OCI-LY1 (cell line): ENCODE measurements around the gene OCRL.

Source experiments
- EZH2 ChIP-seq: fragments of 200-600 bp; sonication (generic), shearing (Covaris generic); IDR thresholded peaks from 2 replicates; pipeline ENCODE4 v1.8.0; 2017; ENCODE audit warnings: borderline replicate concordance, mixed run types, mild to moderate bottlenecking, antibody characterized with exemption, low read length, moderate library complexity, mixed read lengths
- TF ChIP-seq, protein P1 (sequence below): fragments of 200-600 bp; sonication (generic), shearing (Covaris generic); IDR thresholded peaks from 2 replicates; pipeline ENCODE4 v1.5.1; 2017; ENCODE audit warnings: mild to moderate bottlenecking, antibody characterized with exemption, low read length, moderate library complexity, mixed read lengths

GRCh38 chrX:129597905-129598304 lies 57.8 kb downstream of the OCRL start:
- TF ChIP-seq, protein P1, sequence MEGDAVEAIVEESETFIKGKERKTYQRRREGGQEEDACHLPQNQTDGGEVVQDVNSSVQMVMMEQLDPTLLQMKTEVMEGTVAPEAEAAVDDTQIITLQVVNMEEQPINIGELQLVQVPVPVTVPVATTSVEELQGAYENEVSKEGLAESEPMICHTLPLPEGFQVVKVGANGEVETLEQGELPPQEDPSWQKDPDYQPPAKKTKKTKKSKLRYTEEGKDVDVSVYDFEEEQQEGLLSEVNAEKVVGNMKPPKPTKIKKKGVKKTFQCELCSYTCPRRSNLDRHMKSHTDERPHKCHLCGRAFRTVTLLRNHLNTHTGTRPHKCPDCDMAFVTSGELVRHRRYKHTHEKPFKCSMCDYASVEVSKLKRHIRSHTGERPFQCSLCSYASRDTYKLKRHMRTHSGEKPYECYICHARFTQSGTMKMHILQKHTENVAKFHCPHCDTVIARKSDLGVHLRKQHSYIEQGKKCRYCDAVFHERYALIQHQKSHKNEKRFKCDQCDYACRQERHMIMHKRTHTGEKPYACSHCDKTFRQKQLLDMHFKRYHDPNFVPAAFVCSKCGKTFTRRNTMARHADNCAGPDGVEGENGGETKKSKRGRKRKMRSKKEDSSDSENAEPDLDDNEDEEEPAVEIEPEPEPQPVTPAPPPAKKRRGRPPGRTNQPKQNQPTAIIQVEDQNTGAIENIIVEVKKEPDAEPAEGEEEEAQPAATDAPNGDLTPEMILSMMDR: no peak
- no peak for TF ChIP-seq EZH2
